ENCODE data around the gene NTM.
A peak's percentile ranks its signal among the peaks of the same experiment; 100 is the strongest.

Gene NTM

GRCh38 chr11:132054822-132055221, 684.4 kb downstream of the NTM start:
- TF ChIP-seq CTCF (conservative IDR thresholded peaks at IDR 0.05; ENCODE audit: low read length), result no peak
- peak; percentile 97 for DNase-seq (ENCODE audit: low read depth)
- no peak overlapping the region for H3K4me3 ChIP-seq (ENCODE audit: low read length)

GRCh38 chr11:132055296-132055695, 684.9 kb downstream of the NTM start:
- no peak for TF ChIP-seq CTCF (conservative IDR thresholded peaks at IDR 0.05; ENCODE audit: low read length)
- no peak overlapping the region for H3K4me3 ChIP-seq (ENCODE audit: low read length)
- no peak for DNase-seq (ENCODE audit: low read depth)

GRCh38 chr11:132056689-132057088, 686.3 kb downstream of the NTM start:
- H3K4me3 ChIP-seq (ENCODE audit: low read length), result peak overlapping the region; percentile 2; the same call in 1 of the 2 replicates
- DNase-seq (ENCODE audit: low read depth), result peak; percentile 82
- TF ChIP-seq CTCF (conservative IDR thresholded peaks at IDR 0.05; ENCODE audit: low read length), result no peak

- peak; percentile 34 for DNase-seq (ENCODE audit: low read depth)
- H3K4me3 ChIP-seq (ENCODE audit: low read length), result no peak overlapping the region
- no peak for TF ChIP-seq CTCF (conservative IDR thresholded peaks at IDR 0.05; ENCODE audit: low read length)
Measured at GRCh38 chr11:132057266-132057665, 686.9 kb downstream of the NTM start.

GRCh38 chr11:132058211-132058772, 687.9 kb downstream of the NTM start:
- no peak overlapping the region for H3K4me3 ChIP-seq (ENCODE audit: low read length)
- TF ChIP-seq CTCF (conservative IDR thresholded peaks at IDR 0.05; ENCODE audit: low read length), result no peak
- peak; percentile 50 for DNase-seq (ENCODE audit: low read depth)

GRCh38 chr11:132060567-132060966, 690.2 kb downstream of the NTM start:
- no peak for DNase-seq (ENCODE audit: low read depth)
- TF ChIP-seq CTCF (conservative IDR thresholded peaks at IDR 0.05; ENCODE audit: low read length), result no peak
- no peak overlapping the region for H3K4me3 ChIP-seq (ENCODE audit: low read length)

GRCh38 chr11:132062031-132062430, 691.6 kb downstream of the NTM start:
- no peak for DNase-seq (ENCODE audit: low read depth)
- no peak overlapping the region for H3K4me3 ChIP-seq (ENCODE audit: low read length)
- no peak for TF ChIP-seq CTCF (conservative IDR thresholded peaks at IDR 0.05; ENCODE audit: low read length)
